Mammary epithelial cell (primary cell): ENCODE measurements around the gene TMPRSS11D.

ENCODE experiments used
- CTCF ChIP-seq, 2 donors: IDR thresholded peaks in 1 of 2; conservative IDR thresholded peaks in 1 of 2; 2 replicates each; pipeline ENCODE4 v1.5.1; 2011 to 2012; ENCODE audit warnings: inconsistent platforms in 2 of 2, low read length in 2 of 2, mild to moderate bottlenecking in 2 of 2, control low read depth in 1 of 2, low read depth in 1 of 2; ENCODE audit not compliant: insufficient read depth in 1 of 2; ENCODE audit errors: extremely low read depth in 1 of 2
- EZH2 ChIP-seq: IDR thresholded peaks from 2 replicates; pipeline ENCODE4 v1.6.1; 2012; ENCODE audit warnings: low read length, inconsistent platforms, borderline replicate concordance

DNA sequence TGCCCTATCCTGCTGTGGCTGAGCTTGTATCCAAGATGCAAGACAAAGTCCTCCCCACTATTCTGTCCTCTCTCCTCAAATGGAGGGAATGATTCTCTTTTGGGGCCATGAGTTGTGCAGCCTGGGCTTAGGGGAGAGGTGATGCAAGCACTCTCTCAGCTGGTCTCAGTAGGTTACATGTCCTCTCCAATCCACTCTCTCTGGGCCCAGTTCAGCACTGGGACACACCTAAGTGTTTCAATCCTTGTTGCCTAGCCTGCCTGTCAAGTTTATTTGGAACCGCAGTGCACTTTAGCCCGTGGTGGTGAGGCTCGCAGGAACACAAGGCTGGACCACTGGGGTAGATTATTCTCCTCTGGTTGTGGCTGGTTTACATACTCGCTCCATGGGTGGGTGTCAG is 23.8 kb upstream of the TMPRSS11D start:
- TF ChIP-seq CTCF (conservative IDR thresholded peaks at IDR 0.05 in 1 of 2, IDR thresholded peaks at IDR 0.05 in 1 of 2; ENCODE audit: extremely low read depth in 1 of 2, insufficient read depth in 1 of 2, low read depth in 1 of 2, low read length in 2 of 2) = no peak
- no peak for TF ChIP-seq EZH2
